ENCODE measurements around the gene PPP2R2C.

PPP2R2C gene

GRCh38 chr4:6402566-6403399 lies 69.6 kb downstream of the PPP2R2C start:
- no peaks in the 10 kb centered on the region for H3K27me3 ChIP-seq (ENCODE audit: insufficient read depth, low read length)
- peak overlapping the region; percentile 5; the same call in 1 of the 2 replicates for H3K4me3 ChIP-seq (ENCODE audit: low read length)
- no peaks in the 10 kb centered on the region for H3K9me3 ChIP-seq (ENCODE audit: insufficient read depth, low read depth, low read length)
- H3K4me1 ChIP-seq (ENCODE audit: insufficient read depth, low read length): peaks cover 3% of the 10 kb centered on the region; the same call in 1 of the 2 replicates
- no peak overlapping the region for H3K27ac ChIP-seq (ENCODE audit: low read length)
- no peaks in the 10 kb centered on the region for H3K36me3 ChIP-seq (ENCODE audit: insufficient read depth, low read depth, low read length)
- no peak overlapping the region for H3K9ac ChIP-seq (ENCODE audit: low read depth, low read length)

- no peak overlapping the region for H3K9ac ChIP-seq (ENCODE audit: low read depth, low read length)
- no peak overlapping the region for H3K4me3 ChIP-seq (ENCODE audit: low read length)
- no peaks in the 10 kb centered on the region for H3K36me3 ChIP-seq (ENCODE audit: insufficient read depth, low read depth, low read length)
- peaks cover 3% of the 10 kb centered on the region; the same call in 1 of the 2 replicates for H3K4me1 ChIP-seq (ENCODE audit: insufficient read depth, low read length)
- H3K9me3 ChIP-seq (ENCODE audit: insufficient read depth, low read depth, low read length): no peaks in the 10 kb centered on the region
- H3K27ac ChIP-seq (ENCODE audit: low read length): no peak overlapping the region
- no peaks in the 10 kb centered on the region for H3K27me3 ChIP-seq (ENCODE audit: insufficient read depth, low read length)
These were observed 70.6 kb downstream of the PPP2R2C start for GRCh38 chr4:6401797-6402196.

GRCh38 chr4:6396696-6397236 lies 75.6 kb downstream of the PPP2R2C start:
- Histone ChIP-seq H3K4me3 (ENCODE audit: low read length) (no peak overlapping the region), H3K9me3 (ENCODE audit: insufficient read depth, low read depth, low read length) (no peaks in the 10 kb centered on the region), H3K36me3 (ENCODE audit: insufficient read depth, low read depth, low read length) (no peaks in the 10 kb centered on the region), H3K27me3 (ENCODE audit: insufficient read depth, low read length) (no peaks in the 10 kb centered on the region), H3K9ac (ENCODE audit: low read depth, low read length) (no peak overlapping the region), H3K4me1 (ENCODE audit: insufficient read depth, low read length) (no peaks in the 10 kb centered on the region), H3K27ac (ENCODE audit: low read length) (no peak overlapping the region)

- no peak overlapping the region for H3K27ac ChIP-seq (ENCODE audit: low read length)
- H3K4me3 ChIP-seq (ENCODE audit: low read length): no peak overlapping the region
- H3K36me3 ChIP-seq (ENCODE audit: insufficient read depth, low read depth, low read length): no peaks in the 10 kb centered on the region
- no peak overlapping the region for H3K9ac ChIP-seq (ENCODE audit: low read depth, low read length)
- no peaks in the 10 kb centered on the region for H3K9me3 ChIP-seq (ENCODE audit: insufficient read depth, low read depth, low read length)
- H3K27me3 ChIP-seq (ENCODE audit: insufficient read depth, low read length): no peaks in the 10 kb centered on the region
- H3K4me1 ChIP-seq (ENCODE audit: insufficient read depth, low read length): no peaks in the 10 kb centered on the region
These were observed 76.8 kb downstream of the PPP2R2C start for GRCh38 chr4:6395466-6396228.

- Histone ChIP-seq H3K4me1 (ENCODE audit: insufficient read depth, low read length) (no peaks in the 10 kb centered on the region), H3K27me3 (ENCODE audit: insufficient read depth, low read length) (no peaks in the 10 kb centered on the region)
These were observed 77.7 kb downstream of the PPP2R2C start for GRCh38 chr4:6394671-6395081.

GRCh38 chr4:6393544-6394475 lies 78.6 kb downstream of the PPP2R2C start:
- Histone ChIP-seq H3K36me3 (ENCODE audit: insufficient read depth, low read depth, low read length) (no peaks in the 10 kb centered on the region), H3K9me3 (ENCODE audit: insufficient read depth, low read depth, low read length) (no peaks in the 10 kb centered on the region), H3K27ac (ENCODE audit: low read length) (no peak overlapping the region), H3K27me3 (ENCODE audit: insufficient read depth, low read length) (no peaks in the 10 kb centered on the region), H3K4me3 (ENCODE audit: low read length) (no peak overlapping the region), H3K9ac (ENCODE audit: low read depth, low read length) (no peak overlapping the region), H3K4me1 (ENCODE audit: insufficient read depth, low read length) (no peaks in the 10 kb centered on the region)

More at GRCh38 chr4:6394671-6395081, 77.7 kb downstream of the PPP2R2C start:
- H3K9ac ChIP-seq (ENCODE audit: low read depth, low read length): no peak overlapping the region
- H3K36me3 ChIP-seq (ENCODE audit: insufficient read depth, low read depth, low read length): no peaks in the 10 kb centered on the region
- H3K27ac ChIP-seq (ENCODE audit: low read length): no peak overlapping the region
- no peaks in the 10 kb centered on the region for H3K9me3 ChIP-seq (ENCODE audit: insufficient read depth, low read depth, low read length)
- H3K4me3 ChIP-seq (ENCODE audit: low read length): no peak overlapping the region

GRCh38 chr4:6393066-6393465 lies 79.3 kb downstream of the PPP2R2C start:
- H3K4me1 ChIP-seq (ENCODE audit: insufficient read depth, low read length): no peaks in the 10 kb centered on the region
- no peak overlapping the region for H3K27ac ChIP-seq (ENCODE audit: low read length)
- H3K27me3 ChIP-seq (ENCODE audit: insufficient read depth, low read length): no peaks in the 10 kb centered on the region
- no peaks in the 10 kb centered on the region for H3K36me3 ChIP-seq (ENCODE audit: insufficient read depth, low read depth, low read length)
- H3K9ac ChIP-seq (ENCODE audit: low read depth, low read length): no peak overlapping the region
- no peaks in the 10 kb centered on the region for H3K9me3 ChIP-seq (ENCODE audit: insufficient read depth, low read depth, low read length)
- H3K4me3 ChIP-seq (ENCODE audit: low read length): no peak overlapping the region

- Histone ChIP-seq H3K4me3 (ENCODE audit: low read length) (no peak overlapping the region), H3K27ac (ENCODE audit: low read length) (no peak overlapping the region)
These were observed 80.0 kb downstream of the PPP2R2C start for GRCh38 chr4:6392407-6392806.

GRCh38 chr4:6391852-6392188 lies 80.6 kb downstream of the PPP2R2C start:
- Histone ChIP-seq H3K9ac (ENCODE audit: low read depth, low read length) (no peak overlapping the region), H3K36me3 (ENCODE audit: insufficient read depth, low read depth, low read length) (no peaks in the 10 kb centered on the region), H3K4me1 (ENCODE audit: insufficient read depth, low read length) (no peaks in the 10 kb centered on the region), H3K4me3 (ENCODE audit: low read length) (no peak overlapping the region), H3K27ac (ENCODE audit: low read length) (no peak overlapping the region), H3K9me3 (ENCODE audit: insufficient read depth, low read depth, low read length) (no peaks in the 10 kb centered on the region), H3K27me3 (ENCODE audit: insufficient read depth, low read length) (no peaks in the 10 kb centered on the region)

More at GRCh38 chr4:6392407-6392806, 80.0 kb downstream of the PPP2R2C start:
- Histone ChIP-seq H3K4me1 (ENCODE audit: insufficient read depth, low read length) (no peaks in the 10 kb centered on the region), H3K36me3 (ENCODE audit: insufficient read depth, low read depth, low read length) (no peaks in the 10 kb centered on the region), H3K9me3 (ENCODE audit: insufficient read depth, low read depth, low read length) (no peaks in the 10 kb centered on the region), H3K9ac (ENCODE audit: low read depth, low read length) (no peak overlapping the region), H3K27me3 (ENCODE audit: insufficient read depth, low read length) (no peaks in the 10 kb centered on the region)

GRCh38 chr4:6391186-6391851 lies 81.1 kb downstream of the PPP2R2C start:
- Histone ChIP-seq H3K9me3 (ENCODE audit: insufficient read depth, low read depth, low read length) (no peaks in the 10 kb centered on the region), H3K4me3 (ENCODE audit: low read length) (no peak overlapping the region), H3K9ac (ENCODE audit: low read depth, low read length) (no peak overlapping the region), H3K36me3 (ENCODE audit: insufficient read depth, low read depth, low read length) (no peaks in the 10 kb centered on the region), H3K27ac (ENCODE audit: low read length) (no peak overlapping the region), H3K4me1 (ENCODE audit: insufficient read depth, low read length) (no peaks in the 10 kb centered on the region), H3K27me3 (ENCODE audit: insufficient read depth, low read length) (no peaks in the 10 kb centered on the region)

GRCh38 chr4:6390356-6390755 lies 82.1 kb downstream of the PPP2R2C start:
- H3K36me3 ChIP-seq (ENCODE audit: insufficient read depth, low read depth, low read length): no peaks in the 10 kb centered on the region
- H3K4me3 ChIP-seq (ENCODE audit: low read length): no peak overlapping the region
- no peak overlapping the region for H3K27ac ChIP-seq (ENCODE audit: low read length)
- H3K4me1 ChIP-seq (ENCODE audit: insufficient read depth, low read length): no peaks in the 10 kb centered on the region
- no peaks in the 10 kb centered on the region for H3K27me3 ChIP-seq (ENCODE audit: insufficient read depth, low read length)
- no peak overlapping the region for H3K9ac ChIP-seq (ENCODE audit: low read depth, low read length)
- no peaks in the 10 kb centered on the region for H3K9me3 ChIP-seq (ENCODE audit: insufficient read depth, low read depth, low read length)

Measured in iPS-20b (cell line).